ENCODE results near the gene OR11H7.
A peak's percentile ranks its signal among the peaks of the same experiment; 100 is the strongest.
"Not testable (repeated sequence)": the region's sequence is repeated elsewhere in the genome, so short reads cannot be mapped to it uniquely, and the experiment has no call there.

Gene OR11H7

DNA sequence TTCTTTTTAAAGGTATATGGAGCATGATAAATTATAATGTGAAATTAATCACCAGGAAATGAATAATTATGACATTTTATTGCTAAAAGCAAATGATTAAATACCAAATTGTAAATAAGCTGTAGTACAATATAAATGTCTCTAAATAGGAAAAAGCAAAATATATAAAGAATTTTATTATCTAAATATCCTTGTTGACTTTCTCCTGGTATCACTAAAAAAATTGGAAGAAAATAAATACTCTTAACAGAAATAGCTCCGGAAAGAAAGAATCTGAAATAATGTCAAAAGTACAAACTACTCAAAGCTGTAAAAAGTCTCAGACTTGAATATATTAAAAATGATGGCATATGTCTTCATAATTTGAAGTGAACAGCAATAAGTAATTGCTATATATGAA is at the start of gene OR11H7:
OR11H7 (plus strand) TSS at position 301 of the 400 bp plus-strand sequence.
- DNase-seq = no peak

DNA sequence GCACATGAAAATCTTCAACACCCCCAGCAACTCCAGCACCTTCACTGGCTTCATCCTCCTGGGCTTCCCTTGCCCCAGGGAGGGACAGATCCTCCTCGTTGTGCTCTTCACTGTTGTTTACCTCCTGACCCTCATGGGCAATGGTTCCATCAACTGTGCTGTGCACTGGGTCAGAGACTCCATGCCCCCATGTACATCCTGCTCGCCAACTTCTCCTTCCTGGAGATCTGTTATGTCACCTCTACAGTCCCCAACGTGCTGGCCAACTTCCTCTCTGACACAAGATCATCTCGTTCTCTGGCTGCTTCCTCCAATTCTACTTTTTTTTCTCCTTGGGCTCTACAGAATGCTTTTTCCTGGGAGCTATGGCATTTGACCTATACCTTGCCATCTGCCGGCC is 49.6 kb upstream of the OR11H7 start:
- DNase-seq = no peak

DNA sequence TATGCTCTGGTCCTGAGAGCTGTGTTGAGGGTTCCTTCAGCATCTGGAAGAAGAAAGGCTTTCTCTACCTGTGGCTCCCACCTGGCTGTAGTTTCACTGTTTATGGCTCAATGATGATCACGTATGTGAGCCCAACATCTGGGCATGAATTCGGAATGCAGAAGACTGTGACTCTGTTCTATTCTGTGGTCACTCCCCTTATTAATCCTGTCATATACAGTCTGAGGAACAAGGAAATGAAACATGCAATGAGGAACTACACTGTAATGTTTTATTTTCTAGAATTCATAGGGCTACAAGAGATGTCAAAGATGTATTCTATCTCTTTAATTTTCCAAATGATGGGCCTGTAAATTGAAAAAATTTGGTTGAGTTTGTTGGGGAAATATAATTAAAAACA is 48.9 kb upstream of the OR11H7 start:
- DNase-seq = no peak

DNA sequence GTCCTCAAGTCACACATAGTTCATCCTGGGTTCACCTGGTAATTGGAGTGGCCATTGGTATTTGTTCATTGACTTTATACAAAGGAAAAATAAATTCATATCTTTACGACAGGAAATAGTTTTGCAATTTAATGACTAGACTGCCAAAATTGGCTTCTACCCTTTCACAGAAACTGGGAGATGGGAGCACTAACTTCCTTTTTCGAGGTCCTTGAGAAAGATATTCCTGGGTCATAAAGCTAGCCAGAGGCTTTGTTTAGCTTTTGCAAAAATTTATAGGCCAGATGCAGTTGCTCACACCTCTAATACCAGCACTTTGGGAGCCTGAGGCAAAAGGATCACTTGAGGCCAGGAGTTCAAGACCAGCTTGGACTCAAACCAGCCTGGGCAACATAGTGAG is 48.3 kb upstream of the OR11H7 start:
- DNase-seq = no peak

DNA sequence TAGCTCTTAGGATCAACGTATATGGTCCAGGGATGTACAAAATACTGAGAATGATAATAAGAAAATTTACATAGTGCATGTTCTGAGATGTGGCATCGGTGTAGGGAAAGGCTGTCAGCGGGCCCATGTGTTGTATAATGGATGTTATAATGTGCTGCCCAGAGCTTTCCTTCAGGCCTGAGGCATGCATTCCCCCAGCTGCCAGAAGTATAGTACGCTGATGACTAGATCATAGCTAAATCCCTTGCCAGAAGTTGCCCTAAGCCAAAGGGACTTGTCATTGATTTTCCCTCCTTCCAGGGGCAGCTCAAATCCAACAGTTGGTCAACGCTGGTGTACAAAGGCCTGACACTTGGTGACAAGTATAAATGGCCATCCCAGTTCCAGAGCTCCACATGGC is 44.6 kb upstream of the OR11H7 start:
- no peak for DNase-seq

DNA sequence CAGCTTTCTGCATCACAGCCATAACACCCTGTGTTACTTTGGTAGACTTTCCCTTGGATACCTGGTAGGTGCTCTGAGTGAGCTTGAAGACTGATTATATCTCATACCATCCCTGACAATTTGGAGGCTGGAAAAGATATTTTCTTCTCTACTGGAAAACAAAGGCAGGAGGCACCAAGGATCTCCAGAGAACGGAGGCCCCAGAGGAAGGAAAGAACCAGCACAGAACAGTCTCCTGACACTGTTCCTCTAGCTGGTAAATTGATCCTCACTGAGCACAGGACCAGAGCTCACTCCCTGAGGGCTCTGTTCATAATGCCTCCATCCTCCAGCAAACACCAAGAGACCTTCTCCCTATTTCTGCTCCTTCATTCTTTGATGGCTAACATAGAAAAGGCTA is 38.2 kb upstream of the OR11H7 start, which contains the start of gene OR11G2:
OR11G2 (plus strand) TSS at position 301 of the 400 bp plus-strand sequence. CDS start 6,542 bp downstream, outside the sequence.
- DNase-seq = no peak

DNA sequence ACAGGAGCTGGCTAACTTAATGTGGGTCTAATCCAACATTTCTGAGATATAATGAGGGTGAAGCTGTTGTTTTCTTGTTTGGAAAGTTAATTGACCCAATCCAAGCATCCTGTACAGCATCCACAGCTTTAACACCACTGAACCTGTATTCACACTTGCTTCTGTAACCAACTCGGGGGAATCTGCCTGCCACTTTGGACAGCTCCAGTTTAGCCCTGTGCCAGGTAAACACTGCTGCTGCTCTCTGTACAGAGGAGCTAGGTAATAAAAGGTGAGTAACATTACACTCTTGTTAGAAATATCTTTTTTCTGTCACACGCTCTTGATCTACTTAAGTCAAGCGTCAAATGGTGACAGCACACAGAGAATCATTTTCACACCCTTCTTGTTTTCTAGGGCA is 37.4 kb upstream of the OR11H7 start:
- DNase-seq = no peak

DNA sequence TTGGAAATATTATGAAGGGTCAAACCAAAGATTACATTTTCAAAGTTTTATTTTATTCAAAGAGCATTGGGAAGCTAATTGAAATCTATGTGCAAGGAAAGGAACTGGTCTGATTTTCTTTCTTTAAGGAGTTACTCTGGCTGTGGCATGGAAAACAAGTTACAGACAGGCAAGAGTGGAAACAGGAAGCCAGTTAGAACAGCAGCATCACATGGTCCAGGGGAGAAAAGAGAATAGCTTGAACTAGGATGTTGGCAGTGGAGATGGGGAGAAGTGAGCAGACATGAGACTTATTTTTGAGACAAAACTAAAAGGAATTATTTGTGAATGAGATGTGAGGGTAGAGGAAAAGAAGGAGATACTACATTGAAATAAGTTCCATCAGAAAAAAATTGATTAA is 34.7 kb upstream of the OR11H7 start:
- no peak for DNase-seq

DNA sequence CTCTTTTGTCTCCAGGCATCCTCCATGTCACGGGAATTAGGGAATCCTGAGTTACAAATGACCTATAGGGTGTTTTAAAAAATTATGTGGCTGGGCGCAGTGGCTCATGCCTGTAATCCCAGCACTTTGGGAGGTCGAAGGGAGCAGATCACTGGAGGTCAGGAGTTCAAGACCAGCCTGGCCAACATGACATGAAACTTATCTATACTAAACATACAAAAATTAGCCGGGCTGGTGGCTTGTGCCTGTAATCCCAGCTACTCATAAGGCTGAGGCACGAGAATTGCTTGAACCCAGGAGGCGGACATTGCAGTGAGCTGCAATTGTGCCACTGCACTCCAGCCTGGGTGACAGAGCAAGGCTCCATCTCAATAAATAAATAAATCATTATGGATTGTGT is 33.6 kb upstream of the OR11H7 start:
- not testable (repeated sequence) for DNase-seq

DNA sequence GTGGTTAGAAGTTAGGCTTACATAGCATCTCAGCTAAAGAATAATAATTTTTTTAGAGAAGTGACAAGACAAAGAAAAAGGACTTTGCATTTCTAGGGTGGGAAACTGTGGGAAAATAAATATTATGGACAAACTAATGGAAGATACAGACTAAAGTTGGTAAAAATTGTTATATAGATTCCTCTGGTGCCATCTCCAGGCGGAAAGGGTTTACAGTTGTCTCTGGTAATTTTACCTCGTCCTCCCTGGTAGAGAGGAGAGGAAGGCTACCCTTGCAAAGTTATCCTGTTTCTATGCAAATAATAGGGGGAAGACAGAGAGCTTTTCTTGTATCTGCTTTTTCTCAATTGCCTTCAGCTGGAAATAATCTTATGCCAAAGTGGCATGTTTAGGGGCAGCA is 32.9 kb upstream of the OR11H7 start:
- no peak for DNase-seq

DNA sequence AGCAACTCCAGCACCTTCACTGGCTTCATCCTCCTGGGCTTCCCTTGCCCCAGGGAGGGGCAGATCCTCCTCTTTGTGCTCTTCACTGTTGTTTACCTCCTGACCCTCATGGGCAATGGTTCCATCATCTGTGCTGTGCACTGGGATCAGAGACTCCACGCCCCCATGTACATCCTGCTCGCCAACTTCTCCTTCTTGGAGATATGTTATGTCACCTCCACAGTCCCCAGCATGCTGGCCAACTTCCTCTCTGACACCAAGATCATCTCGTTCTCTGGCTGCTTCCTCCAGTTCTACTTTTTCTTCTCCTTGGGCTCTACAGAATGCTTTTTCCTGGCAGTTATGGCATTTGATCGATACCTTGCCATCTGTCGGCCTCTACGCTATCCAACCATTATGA is 31.3 kb upstream of the OR11H7 start:
- no peak for DNase-seq

DNA sequence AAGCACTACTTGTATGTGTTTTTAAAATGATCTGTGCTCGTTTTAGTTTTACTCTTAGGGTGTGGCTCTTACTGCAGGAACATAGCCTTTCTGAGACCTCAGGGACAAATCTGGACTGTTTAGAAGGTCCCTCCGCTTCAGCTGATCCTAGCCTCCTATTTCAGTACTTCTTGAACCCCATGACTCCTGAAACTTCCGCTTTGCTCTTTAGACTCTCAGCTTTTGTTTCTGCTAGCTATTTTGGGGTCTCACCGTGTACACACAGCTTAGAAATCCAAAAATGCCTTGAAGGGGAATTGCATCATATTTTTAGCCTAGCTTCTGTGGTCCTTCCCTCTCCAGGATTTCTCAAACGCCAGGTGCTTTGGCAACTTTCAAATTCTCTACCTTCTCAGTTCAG is 29.8 kb upstream of the OR11H7 start:
- DNase-seq = no peak

DNA sequence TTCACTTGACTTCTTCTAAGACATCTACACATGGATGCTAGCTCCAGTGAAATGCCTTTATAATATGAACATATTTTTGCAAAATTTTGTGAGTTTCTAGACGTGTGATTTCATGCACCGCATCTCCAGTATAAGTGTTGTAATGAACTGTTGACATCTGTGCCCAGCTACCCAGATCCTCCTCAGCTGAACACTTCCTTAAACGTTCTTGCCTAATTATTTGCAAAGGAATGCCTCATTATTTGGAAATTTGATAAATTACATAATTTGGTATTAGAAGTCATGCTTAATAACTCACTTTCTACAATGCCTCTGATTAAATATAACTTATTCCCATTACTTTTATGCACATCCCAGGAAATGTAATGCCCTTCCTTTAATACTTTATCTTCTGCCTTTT is 24.1 kb upstream of the OR11H7 start:
- no peak for DNase-seq

DNA sequence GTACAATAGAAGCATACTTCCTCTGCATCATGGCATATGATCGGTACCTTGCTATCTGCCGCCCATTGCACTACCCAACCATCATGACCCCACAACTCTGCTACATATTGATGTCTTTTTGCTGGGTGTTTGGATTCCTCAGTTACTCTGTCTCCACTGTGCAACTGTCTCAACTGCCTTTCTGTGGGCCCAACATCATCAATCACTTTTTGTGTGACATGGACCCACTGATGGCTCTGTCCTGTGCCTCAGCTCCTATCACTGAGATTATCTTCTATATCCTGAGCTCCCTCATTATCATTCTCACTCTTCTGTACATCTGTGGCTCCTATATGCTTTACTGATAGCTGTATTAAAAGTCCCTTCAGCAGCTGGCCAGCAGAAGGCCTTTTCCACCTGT is 19.2 kb upstream of the OR11H7 start:
- no peak for DNase-seq

DNA sequence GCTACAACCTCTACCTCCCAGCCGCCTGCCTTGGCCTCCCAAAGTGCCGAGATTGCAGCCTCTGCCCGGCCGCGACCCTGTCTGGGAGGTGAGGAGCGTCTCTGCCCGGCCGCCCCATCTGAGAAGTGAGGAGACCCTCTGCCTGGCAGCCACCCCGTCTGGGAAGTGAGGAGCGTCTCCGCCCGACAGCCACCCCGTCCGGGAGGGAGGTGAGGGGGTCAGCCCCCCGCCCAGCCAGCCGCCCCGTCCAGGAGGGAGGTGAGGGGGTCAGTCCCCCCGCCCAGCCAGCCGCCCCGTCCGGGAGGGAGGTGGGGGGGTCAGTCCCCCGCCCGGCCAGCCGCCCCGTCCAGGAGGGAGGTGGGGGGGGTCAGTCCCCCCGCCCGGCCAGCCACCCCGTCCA is 16.4 kb upstream of the OR11H7 start:
- not testable (repeated sequence) for DNase-seq

DNA sequence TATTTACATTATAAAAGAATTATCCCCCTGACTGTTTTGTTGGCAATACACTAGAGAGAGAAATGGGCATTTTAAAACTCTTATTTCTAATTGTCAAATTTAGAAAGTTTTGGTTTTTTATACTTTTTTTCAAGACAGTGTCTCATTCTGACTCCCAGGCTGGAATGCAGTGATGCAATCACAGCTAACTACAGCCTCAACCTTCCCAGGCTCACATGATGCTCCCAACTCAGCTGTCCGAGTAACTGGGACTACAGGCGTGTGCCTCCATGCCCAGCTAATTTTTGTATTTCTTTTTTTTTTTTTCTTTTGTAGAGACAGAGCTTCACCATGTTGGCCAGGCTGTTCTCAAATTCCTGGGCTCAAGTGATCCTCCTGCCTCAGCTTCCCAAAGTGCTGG is 13.6 kb upstream of the OR11H7 start:
- no peak for DNase-seq

DNA sequence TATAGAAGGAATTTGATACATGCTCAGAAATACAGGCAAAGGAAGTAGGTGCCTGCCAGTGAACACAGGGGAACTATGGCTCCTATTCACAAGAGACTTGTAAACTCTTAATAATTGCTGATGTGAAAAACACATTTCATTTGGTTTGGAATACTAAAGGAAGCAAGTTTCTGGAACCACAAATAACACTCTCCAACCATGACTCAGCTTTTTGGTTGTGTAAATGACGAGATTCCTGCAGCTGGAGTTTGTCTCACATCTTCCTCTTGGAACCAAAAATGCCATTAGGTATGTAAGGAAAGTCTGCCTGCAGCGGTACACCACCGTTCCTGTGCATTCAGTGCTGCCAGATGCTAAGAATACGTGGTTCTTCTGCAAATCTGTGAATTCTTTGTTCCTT is 9.7 kb upstream of the OR11H7 start:
- no peak for DNase-seq

DNA sequence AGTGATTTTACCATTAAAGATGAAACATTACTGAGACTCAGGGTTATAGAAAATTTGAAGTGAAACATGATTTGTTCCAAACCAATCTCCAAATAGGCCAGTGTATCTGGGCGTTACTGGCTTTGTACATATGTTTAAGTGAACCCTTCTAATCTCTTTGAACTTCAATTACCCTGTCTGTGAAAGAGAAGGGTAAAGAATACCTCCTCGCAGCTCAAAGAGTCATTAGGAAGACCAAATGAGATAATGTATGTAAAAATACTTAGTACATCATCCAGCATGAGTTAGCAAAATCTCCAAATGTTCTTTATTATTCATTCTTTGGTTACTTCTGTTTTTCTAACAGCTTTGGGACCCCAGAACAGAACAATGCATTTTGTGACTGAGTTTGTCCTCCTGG is 5.4 kb upstream of the OR11H7 start, which contains the start of gene OR11H6:
OR11H6 (plus strand) TSS at position 301 of the 400 bp plus-strand sequence; CDS start at position 301, 0 bp downstream.
- DNase-seq = no peak

DNA sequence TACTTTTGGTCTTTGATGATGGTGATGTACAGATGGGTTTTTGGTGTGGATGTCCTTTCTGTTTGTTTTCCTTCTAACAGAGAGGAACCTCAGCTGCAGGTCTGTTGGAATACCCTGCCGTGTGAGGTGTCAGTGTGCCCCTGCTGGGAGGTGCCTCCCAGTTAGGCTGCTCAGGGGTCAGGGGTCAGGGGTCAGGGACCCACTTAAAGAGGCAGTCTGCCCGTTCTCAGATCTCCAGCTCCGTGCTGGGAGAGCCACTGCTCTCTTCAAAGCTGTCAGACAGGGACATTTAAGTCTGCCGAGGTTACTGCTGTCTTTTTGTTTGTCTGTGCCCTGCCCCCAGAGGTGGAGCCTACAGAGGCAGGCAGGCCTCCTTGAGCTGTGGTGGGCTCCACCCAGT is 6.6 kb downstream of the OR11H7 start:
- DNase-seq = not testable (repeated sequence)

DNA sequence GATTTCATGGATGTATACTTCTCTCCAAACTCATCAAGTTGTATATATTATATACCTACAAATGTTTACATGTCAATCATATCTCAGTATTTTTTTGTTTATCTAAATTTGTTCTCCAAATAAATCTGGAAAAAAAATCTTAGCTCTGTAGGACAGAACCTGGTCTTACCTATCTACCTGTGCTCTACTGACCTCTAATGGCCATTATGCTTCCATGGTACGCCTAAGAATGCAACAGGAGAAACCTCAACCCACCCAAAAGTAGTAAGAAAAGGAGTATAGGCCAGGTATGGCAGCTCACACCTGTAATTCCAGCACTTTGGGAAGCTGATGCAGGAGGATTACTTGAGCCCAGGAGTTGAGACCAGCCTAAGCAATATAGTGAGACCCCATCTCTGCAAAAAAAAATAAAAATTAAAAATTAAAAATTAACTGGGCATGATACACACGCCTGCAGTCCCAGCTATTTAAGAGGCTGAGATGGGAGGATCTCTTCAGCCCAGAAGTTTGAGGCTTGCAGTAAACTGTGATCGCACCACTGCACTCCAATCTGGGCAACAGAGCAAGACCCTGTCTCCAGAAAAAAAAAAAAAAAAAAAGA is 19.0 kb downstream of the OR11H7 start:
- DNase-seq = peak in 1 of 2 experiments; percentile 34

DNA sequence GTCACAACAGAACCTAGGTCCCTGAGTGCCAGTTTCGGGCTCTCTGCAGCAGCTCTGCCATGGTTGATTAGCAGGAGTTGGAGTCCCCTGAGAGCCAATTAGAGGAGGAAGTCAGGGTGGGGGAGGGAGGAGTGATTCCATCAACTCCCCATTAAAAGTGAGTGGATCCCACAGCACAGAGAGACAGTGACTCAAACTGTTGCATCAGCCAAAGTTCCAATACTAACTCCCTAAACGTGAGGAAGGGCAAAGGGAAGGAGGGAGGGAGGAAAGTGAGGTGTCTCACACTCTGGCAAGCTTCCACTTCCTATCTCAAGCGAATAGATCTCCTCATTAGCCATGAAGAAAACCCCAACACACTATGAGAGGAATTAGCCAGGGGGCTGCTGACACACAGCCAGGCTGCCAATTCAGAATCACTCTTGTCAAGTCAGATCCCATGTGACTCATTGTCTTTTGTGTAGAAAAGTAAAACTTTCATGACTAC is 33.9 kb downstream of the OR11H7 start:
- no peak for DNase-seq

DNA sequence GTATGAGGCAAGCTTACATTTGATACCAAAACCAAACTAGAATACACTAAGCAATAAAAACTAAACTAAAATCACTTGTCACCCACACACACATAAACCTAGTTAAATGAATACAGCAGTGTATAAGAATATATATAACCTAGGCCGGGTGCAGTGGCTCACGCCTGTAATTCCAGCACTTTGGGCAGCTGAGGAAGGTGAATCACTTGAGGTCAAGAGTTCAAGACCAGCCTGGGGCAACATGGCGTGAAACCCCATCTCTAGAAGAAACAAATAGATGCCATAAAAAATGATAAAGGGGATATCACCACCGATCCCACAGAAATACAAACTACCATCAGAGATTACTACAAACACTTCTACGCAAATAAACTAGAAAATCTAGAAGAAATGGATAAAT is 35.6 kb downstream of the OR11H7 start:
- DNase-seq = not testable (repeated sequence)

DNA sequence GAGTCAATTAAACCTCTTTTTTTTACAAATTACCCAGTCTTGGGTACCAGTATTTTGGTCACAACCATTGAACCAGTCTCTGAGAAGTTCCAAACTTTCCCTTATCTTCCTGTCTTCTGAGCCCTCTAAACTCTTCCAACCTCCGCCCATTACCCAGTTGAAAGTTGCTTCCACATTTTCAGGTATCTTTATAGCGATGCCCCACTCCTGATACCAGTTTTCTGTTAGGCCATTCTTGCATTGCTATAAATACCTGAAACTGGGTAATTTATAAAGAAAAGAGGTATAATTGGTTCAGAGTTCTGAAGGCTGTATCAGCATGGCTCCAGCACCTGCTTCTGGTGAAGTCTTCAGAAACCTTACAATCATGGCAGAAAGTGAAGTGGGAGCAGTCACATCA is 45.3 kb downstream of the OR11H7 start:
- DNase-seq = no peak

DNA sequence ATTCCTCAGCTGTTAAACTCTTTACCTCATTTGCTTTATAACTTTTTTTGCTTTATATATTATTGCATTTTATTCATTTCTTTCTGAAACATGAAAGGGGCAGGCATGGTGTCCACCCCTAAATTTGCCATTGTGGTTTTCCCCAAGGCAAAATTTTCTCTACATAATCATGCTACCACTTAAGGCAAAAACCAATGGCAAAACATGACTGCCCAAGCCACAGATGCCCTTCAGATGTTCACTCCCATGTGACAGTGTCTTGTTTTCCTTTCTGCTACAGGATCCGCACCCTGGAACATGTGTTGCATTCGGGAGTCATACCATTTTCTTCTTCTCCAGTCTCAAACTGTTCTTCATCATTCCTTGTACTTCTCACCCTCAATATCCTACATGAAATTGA is 48.6 kb downstream of the OR11H7 start:
- DNase-seq = no peak

DNA sequence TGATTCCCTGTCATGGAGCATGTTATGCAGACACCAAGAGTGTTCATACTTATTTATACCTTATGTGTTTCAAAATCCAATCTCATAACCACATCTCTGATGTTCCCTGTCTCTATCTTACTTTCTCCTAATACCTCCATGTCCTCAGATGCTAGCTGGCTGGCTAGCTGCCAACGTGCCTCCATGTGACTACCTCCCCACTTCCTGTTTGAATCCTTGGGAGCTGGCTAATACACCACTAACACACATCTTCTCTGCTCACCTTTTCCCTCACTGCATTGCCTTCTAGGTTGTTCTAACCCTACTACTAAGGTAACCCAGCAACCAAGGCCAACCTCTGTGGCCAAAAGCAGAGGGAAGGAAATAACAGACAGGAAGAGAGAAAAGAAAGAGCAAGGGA is 49.6 kb downstream of the OR11H7 start:
- no peak for DNase-seq

Data from NCI-H524 (cell line).